SU-DHL-6 (cell line): ENCODE data around the gene ALK.

Experiments used
- CTCF ChIP-seq: fragments of 200-600 bp; sonication (generic); IDR thresholded peaks from one replicate; pipeline ENCODE4 v1.5.1; 2017; ENCODE audit warnings: antibody characterized with exemption, mild to moderate bottlenecking, low read length, moderate library complexity; ENCODE audit not compliant: insufficient read depth, poor library complexity, severe bottlenecking
- EZH2phosphoT487 ChIP-seq: fragments of 200-600 bp; sonication (generic), shearing (Covaris generic); conservative IDR thresholded peaks from 2 replicates; pipeline ENCODE4 v1.6.1; 2018; ENCODE audit warnings: mild to moderate bottlenecking, antibody characterized with exemption, low read length, moderate library complexity, mixed read lengths

DNA sequence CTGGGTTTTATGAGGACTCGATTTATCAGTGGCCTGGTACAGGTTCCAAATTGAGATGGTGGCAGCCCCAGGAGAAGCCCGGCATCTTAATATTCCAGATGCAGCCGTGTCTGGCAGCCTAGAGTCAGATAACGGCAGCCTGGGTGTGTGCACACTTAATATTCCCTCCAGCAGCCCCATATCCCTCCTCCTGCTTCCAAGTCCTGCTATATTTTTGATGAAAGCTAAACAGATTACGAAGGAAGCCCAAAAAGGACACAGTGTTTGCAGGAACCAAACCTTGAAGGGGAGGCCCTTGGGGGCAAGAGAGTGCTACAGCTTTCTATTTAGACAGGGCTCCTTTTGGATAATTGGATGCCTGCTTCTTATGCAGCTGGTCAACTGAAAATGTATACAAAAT is 25.1 kb upstream of the ALK start:
- TF ChIP-seq CTCF (no peak), EZH2phosphoT487 (no peak)
